Left lung (tissue), 10 donors: Measurements from ENCODE around the gene HPGD. TPM values are rescaled to one million over a fixed set of nuclear protein-coding genes. Genes with fewer than 3 reads are reported as not detected.

Experiments used
- ATAC-seq: fragments of 200-7000 bp; cut with Tn5 transposase; one replicate; pipeline ENCODE4 v1.9.1; 2020; ENCODE audit warnings: moderate library complexity
- DNase-seq, 4 donors: peaks; one replicate each; pipeline ENCODE4 v3.0.0-alpha.2; 2013 to 2020
- H3K27ac ChIP-seq, 2 donors: fragments of 200-600 bp; sonication (generic) in 1 of 2; one replicate each; pipeline versions ENCODE4 v1.5.0 to v1.8.0; 2020 to 2021
- H3K27me3 ChIP-seq, 2 donors: fragments of 200-600 bp; sonication (generic) in 1 of 2; one replicate each; pipeline versions ENCODE4 v1.5.0 to v1.8.0; 2020 to 2021
- H3K36me3 ChIP-seq, 2 donors: fragments of 200-600 bp; sonication (generic) in 1 of 2; one replicate each; pipeline versions ENCODE4 v1.5.0 to v1.8.0; 2020 to 2021
- H3K4me1 ChIP-seq, 2 donors: fragments of 200-600 bp; one replicate each; pipeline ENCODE4 v1.8.0; 2021
- H3K4me3 ChIP-seq, 2 donors: fragments of 200-600 bp; sonication (generic) in 1 of 2; one replicate each; pipeline versions ENCODE4 v1.5.0 to v1.8.0; 2020 to 2021; ENCODE audit warnings: mild to moderate bottlenecking in 1 of 2
- H3K9me3 ChIP-seq, 2 donors: fragments of 200-600 bp; sonication (generic) in 1 of 2; one replicate each; pipeline versions ENCODE4 v1.5.0 to v1.8.0; 2020 to 2021
- CTCF ChIP-seq, 2 donors: fragments of 200-600 bp; sonication (generic) in 1 of 2; IDR thresholded peaks; one replicate each; pipeline versions ENCODE4 v1.5.0 to v1.8.0; 2021; ENCODE audit warnings: antibody characterized with exemption in 2 of 2
- intact Hi-C, 2 donors: fragments of 100-400 bp; cut with DNase I; formaldehyde crosslinking; loops; one replicate each; pipeline versions ENCODE4 v1.11.2 to v1.14.2; 2022
- polyA plus RNA-seq, 6 donors: library from polyadenylated mRNA; unstranded; fragments of 120-200 nt; gene quantifications; one replicate each; pipeline ENCODE4 v1.2.1, GENCODE V29; 2013; ENCODE audit not compliant: insufficient read length in 6 of 6
- total RNA-seq, 2 donors: library from RNA; stranded (reverse); fragmentation: NEBNext Ultra II Directional; extraction: Animal tissue kit (Norgen Biotek cat#: 25700); gene quantifications; one replicate each; pipeline ENCODE4 v1.2.1, GENCODE V29; 2021
- donor health status: DM: no; HTN: yes; CAD: no.
- donor health status: DM: no; HTN: no; CAD: no.

Gene HPGD
- total and polyA plus RNA-seq, 8 donors = 45.4 to 169 (median 124) TPM

- Histone ChIP-seq H3K27ac (no peak overlapping the region), H3K9me3 (no peaks in the 10 kb centered on the region), H3K27me3 (peaks cover 0 to under 1% of the 10 kb centered on the region in 2 donors), H3K4me1 (peaks cover 1 to 9% of the 10 kb centered on the region in 2 donors), H3K4me3 (no peak overlapping the region), H3K36me3 (no peaks in the 10 kb centered on the region)
- intact Hi-C loops = no loop called here
- ATAC-seq (no peak), DNase-seq (no peak)
- no peak for TF ChIP-seq CTCF (IDR thresholded peaks at IDR 0.05)
These were observed 5.9 kb downstream of the HPGD start for GRCh38 chr4:174516345-174516744.

GRCh38 chr4:174512745-174513144 lies 9.5 kb downstream of the HPGD start:
- ATAC-seq = no peak
- Histone ChIP-seq H3K4me1 (no peaks in the 10 kb centered on the region), H3K9me3 (no peaks in the 10 kb centered on the region), H3K27ac (no peak overlapping the region), H3K4me3 (no peak overlapping the region), H3K27me3 (no peaks in the 10 kb centered on the region), H3K36me3 (no peaks in the 10 kb centered on the region)
- intact Hi-C loops = no loop called here
- no peak for DNase-seq
- no peak for TF ChIP-seq CTCF (IDR thresholded peaks at IDR 0.05)

GRCh38 chr4:174505892-174506291 lies 16.4 kb downstream of the HPGD start:
- no peak overlapping the region for H3K27ac ChIP-seq
- intact Hi-C loops = no loop called here
- H3K9me3 ChIP-seq = no peaks in the 10 kb centered on the region
- DNase-seq (no peak), ATAC-seq (no peak)
- TF ChIP-seq CTCF (IDR thresholded peaks at IDR 0.05) = no peak
- H3K4me1 ChIP-seq = no peaks in the 10 kb centered on the region
- H3K27me3 ChIP-seq = no peaks in the 10 kb centered on the region
- H3K4me3 ChIP-seq = no peak overlapping the region
- no peaks in the 10 kb centered on the region for H3K36me3 ChIP-seq

GRCh38 chr4:174505007-174505406 lies 17.3 kb downstream of the HPGD start:
- ATAC-seq (no peak), DNase-seq (no peak)
- intact Hi-C loops = no loop called here
- TF ChIP-seq CTCF (IDR thresholded peaks at IDR 0.05) = no peak
- H3K27me3 ChIP-seq = no peaks in the 10 kb centered on the region
- no peaks in the 10 kb centered on the region for H3K9me3 ChIP-seq
- no peak overlapping the region for H3K4me3 ChIP-seq
- no peaks in the 10 kb centered on the region for H3K36me3 ChIP-seq
- H3K27ac ChIP-seq = no peak overlapping the region
- no peaks in the 10 kb centered on the region for H3K4me1 ChIP-seq

GRCh38 chr4:174503079-174503715 lies 19.1 kb downstream of the HPGD start:
- intact Hi-C loops = no loop called here
- ATAC-seq (no peak), DNase-seq (no peak)
- H3K4me1 ChIP-seq = no peaks in the 10 kb centered on the region
- H3K27ac ChIP-seq = no peak overlapping the region
- H3K36me3 ChIP-seq = no peaks in the 10 kb centered on the region
- TF ChIP-seq CTCF (IDR thresholded peaks at IDR 0.05) = no peak
- H3K4me3 ChIP-seq = no peak overlapping the region
- no peaks in the 10 kb centered on the region for H3K27me3 ChIP-seq
- H3K9me3 ChIP-seq = no peaks in the 10 kb centered on the region
